SK-N-SH (cell line): ENCODE data around the gene ADRA2B. TPM values are rescaled to one million over a fixed set of nuclear protein-coding genes. Genes with fewer than 3 reads are reported as not detected.

Experiments used
- CTCF ChIA-PET: fragments of 300-600, 350-600 bp; formaldehyde crosslinking; extraction: SDS; loops from one replicate; lab custom pipeline; 2021; lab: Yijun Ruan, JAX
- POLR2A ChIA-PET: fragments of 350-600 bp; sonication (Branson Sonifier 250); formaldehyde crosslinking; extraction: SDS; loops from one replicate; lab custom pipeline; 2020; ENCODE audit warnings: antibody characterized with exemption, inconsistent platforms; lab: Yijun Ruan, JAX
- DNase-seq: peaks from one replicate; pipeline ENCODE4 v3.0.0; 2012
- H2AFZ ChIP-seq: fragments of 200-600 bp; sonication (generic); 2 replicates; pipeline ENCODE4 v1.8.1; 2016; ENCODE audit warnings: antibody characterized with exemption, mild to moderate bottlenecking, low read depth
- H3F3A ChIP-seq: fragments of 200-600 bp; sonication (generic); replicated peaks from 2 replicates; pipeline ENCODE3; 2016; ENCODE audit warnings: antibody characterized with exemption, mild to moderate bottlenecking; ENCODE audit not compliant: insufficient read depth
- H3K27ac ChIP-seq, 2 experiments: fragments of 200-500 bp in 1 of 2; fragments of 200-600 bp in 1 of 2; sonication (Bioruptor generic) in 1 of 2; sonication (generic), shearing (Covaris generic) in 1 of 2; 2 replicates each; pipeline versions ENCODE4 v1.5.1 to v1.6.1; 2014 to 2016; ENCODE audit warnings: low read depth in 2 of 2, inconsistent platforms in 1 of 2, low read length in 1 of 2, mild to moderate bottlenecking in 1 of 2, mixed read lengths in 1 of 2
- H3K27me3 ChIP-seq: fragments of 200-600 bp; sonication (generic), shearing (Covaris generic); 2 replicates; pipeline ENCODE4 v1.6.1; 2016; ENCODE audit warnings: mixed run types; ENCODE audit not compliant: insufficient read depth
- H3K36me3 ChIP-seq, 2 experiments: fragments of 200-500 bp in 1 of 2; fragments of 200-600 bp in 1 of 2; sonication (Bioruptor generic) in 1 of 2; sonication (generic) in 1 of 2; replicated peaks in 1 of 2; 2 replicates each; pipeline versions ENCODE3 to v1.5.1; 2014 to 2016; ENCODE audit warnings: low read length in 1 of 2, mild to moderate bottlenecking in 1 of 2; ENCODE audit not compliant: insufficient read depth in 2 of 2, control insufficient read depth in 1 of 2
- H3K4me1 ChIP-seq, 2 experiments: fragments of 200-500 bp in 1 of 2; fragments of 200-600 bp in 1 of 2; sonication (Bioruptor generic) in 1 of 2; sonication (generic), shearing (Covaris generic) in 1 of 2; 2 replicates each; pipeline versions ENCODE4 v1.5.1 to v1.6.1; 2014 to 2016; ENCODE audit warnings: low read depth in 1 of 2, low read length in 1 of 2, mixed run types in 1 of 2; ENCODE audit not compliant: insufficient read depth in 2 of 2, control insufficient read depth in 1 of 2
- H3K4me2 ChIP-seq: fragments of 200-600 bp; sonication (generic), shearing (Covaris generic); 2 replicates; pipeline ENCODE4 v1.6.1; 2017; ENCODE audit warnings: mixed run types
- H3K4me3 ChIP-seq, 2 experiments: fragments of 200-500 bp in 1 of 2; fragments of 200-600 bp in 1 of 2; sonication (Bioruptor generic) in 1 of 2; sonication (generic), shearing (Covaris generic) in 1 of 2; 2 replicates each; pipeline versions ENCODE4 v1.5.1 to v1.8.1; 2014 to 2016; ENCODE audit warnings: low read depth in 2 of 2, inconsistent platforms in 1 of 2, low read length in 1 of 2, mild to moderate bottlenecking in 1 of 2, mixed read lengths in 1 of 2, moderate library complexity in 1 of 2
- H3K79me2 ChIP-seq: fragments of 200-600 bp; sonication (generic); 2 replicates; pipeline ENCODE4 v1.8.1; 2017; ENCODE audit warnings: mild to moderate bottlenecking; ENCODE audit not compliant: insufficient read depth
- H3K9ac ChIP-seq: fragments of 200-600 bp; sonication (generic); 2 replicates; pipeline ENCODE4 v1.6.1; 2017; ENCODE audit warnings: mixed run types
- H3K9me2 ChIP-seq: fragments of 200-600 bp; sonication (generic); 2 replicates; pipeline ENCODE4 v1.6.1; 2017; ENCODE audit warnings: mixed run types
- H3K9me3 ChIP-seq: fragments of 200-600 bp; sonication (generic); 2 replicates; pipeline ENCODE4 v1.6.1; 2017; ENCODE audit warnings: mixed run types, mild to moderate bottlenecking, moderate library complexity
- H4K20me1 ChIP-seq: fragments of 200-600 bp; sonication (generic); 2 replicates; pipeline ENCODE4 v1.6.1; 2017; ENCODE audit warnings: mild to moderate bottlenecking, mixed run types; ENCODE audit not compliant: insufficient read depth
- CHD2 ChIP-seq: fragments of 150-350 bp; IDR thresholded peaks from 2 replicates; pipeline ENCODE4 v1.6.1; 2018; ENCODE audit warnings: low read length; ENCODE audit not compliant: partially characterized antibody
- EP300 ChIP-seq, 2 experiments: IDR thresholded peaks; 2 replicates each; pipeline versions ENCODE4 v1.4.0 to v1.6.1; 2012; ENCODE audit warnings: borderline replicate concordance in 1 of 2, low read depth in 1 of 2, low read length in 1 of 2
- EZH2phosphoT487 ChIP-seq: fragments of 200-600 bp; sonication (generic); IDR thresholded peaks from 2 replicates; pipeline ENCODE4 v1.6.1; 2017; ENCODE audit warnings: low read depth, mixed run types, mild to moderate bottlenecking, antibody characterized with exemption, moderate library complexity, borderline replicate concordance
- GABPA ChIP-seq: IDR thresholded peaks from 2 replicates; pipeline ENCODE4 v1.4.0; 2012; ENCODE audit warnings: low read depth, mild to moderate bottlenecking
- GATA2 ChIP-seq: sonication (generic); formaldehyde crosslinking; IDR thresholded peaks from 2 replicates; pipeline ENCODE4 v1.5.0; 2020; ENCODE audit warnings: mild to moderate bottlenecking, missing genetic modification reagents
- JUND ChIP-seq: IDR thresholded peaks from 2 replicates; pipeline ENCODE4 v1.4.0; 2012
- MXI1 ChIP-seq: IDR thresholded peaks from 2 replicates; pipeline ENCODE4 v1.6.1; 2012; ENCODE audit warnings: mild to moderate bottlenecking, low read depth, low read length, improper control_type of control experiment
- POLR2AphosphoS5 ChIP-seq: IDR thresholded peaks from 2 replicates; pipeline ENCODE4 v1.6.1; 2012; ENCODE audit warnings: low read depth, low read length
- RCOR1 ChIP-seq: fragments of 150-350 bp; IDR thresholded peaks from 2 replicates; pipeline ENCODE4 v1.6.1; 2017; ENCODE audit warnings: antibody characterized with exemption, low read length
- SIN3A ChIP-seq: IDR thresholded peaks from 2 replicates; pipeline ENCODE4 v1.6.1; 2012; ENCODE audit warnings: low read depth, mild to moderate bottlenecking, low read length, moderate library complexity, borderline replicate concordance
- TAF1 ChIP-seq: IDR thresholded peaks from 2 replicates; pipeline ENCODE4 v1.6.1; 2012; ENCODE audit warnings: low read depth, mild to moderate bottlenecking, low read length, moderate library complexity, borderline replicate concordance
- TCF12 ChIP-seq: IDR thresholded peaks from 2 replicates; pipeline ENCODE4 v1.4.0; 2012
- TEAD4 ChIP-seq: IDR thresholded peaks from 2 replicates; pipeline ENCODE4 v1.4.0; 2012; ENCODE audit warnings: mild to moderate bottlenecking, borderline replicate concordance; ENCODE audit not compliant: insufficient read depth
- WGBS: methylation state at CpG from one replicate; pipeline ENCODE4 v1.1.6; 2017; ENCODE audit warnings: low lambda C conversion rate; 5-methylcytosine and 5-hydroxymethylcytosine counted together
- polyA plus RNA-seq, 3 experiments: library from polyadenylated mRNA; depleted of rRNA; stranded (reverse); fragments of >200 nt; gene quantifications; 2 replicates each; pipeline ENCODE4 v1.2.3, GENCODE V29; 2012
- TF ChIP-seq, protein P1 (sequence below): IDR thresholded peaks from 2 replicates; pipeline ENCODE4 v1.4.0; 2012; ENCODE audit warnings: low read depth, borderline replicate concordance
- TF ChIP-seq, protein P2 (sequence below): IDR thresholded peaks from 2 replicates; pipeline ENCODE4; 2012

The ADRA2B gene
- polyA plus RNA-seq, 1 of the 3 experiments (the other 2 are of a cell fraction) = not detected

DNA sequence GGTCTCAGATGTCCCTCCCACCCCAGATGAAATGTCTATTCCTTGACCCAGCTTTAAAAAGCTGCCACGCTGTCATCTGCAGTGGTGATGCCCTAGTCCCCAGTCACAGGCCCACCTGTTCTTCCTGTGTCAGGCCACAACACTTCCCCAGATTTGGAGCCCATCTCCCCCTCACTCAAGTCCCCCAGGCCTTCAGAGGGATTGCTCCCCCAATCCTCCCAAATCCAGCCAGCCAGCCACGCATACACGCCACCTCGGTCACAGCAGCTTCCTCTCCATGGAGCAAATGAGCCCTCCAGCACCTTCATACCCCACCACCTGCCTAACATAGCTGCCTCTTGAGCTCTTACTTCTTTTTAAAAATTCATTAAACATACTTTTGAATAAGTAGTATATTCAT lies 14.1 kb upstream of the ADRA2B start:
- CTCF ChIA-PET = interaction anchor here (1.2 to 2.6 kb wide), 6 partner anchors 8 to 108 kb away, joined by 3 to 16 read pairs (median 6); partner anchors contain the start of genes ADRA2B and ASTL
- H3K4me3 ChIP-seq = no peak overlapping the region
- H3K36me3 ChIP-seq = no peaks in the 10 kb centered on the region
- no peak for DNase-seq
- H4K20me1 ChIP-seq = no peaks in the 10 kb centered on the region
- TF ChIP-seq CHD2 = no peak
- TF ChIP-seq JUND = no peak
- no peak for TF ChIP-seq EP300 (IDR thresholded peaks at IDR 0.05; ENCODE audit: borderline replicate concordance in 1 of 2, low read depth in 1 of 2, low read length in 1 of 2)
- no peak for TF ChIP-seq RCOR1
- TF ChIP-seq, protein P1, sequence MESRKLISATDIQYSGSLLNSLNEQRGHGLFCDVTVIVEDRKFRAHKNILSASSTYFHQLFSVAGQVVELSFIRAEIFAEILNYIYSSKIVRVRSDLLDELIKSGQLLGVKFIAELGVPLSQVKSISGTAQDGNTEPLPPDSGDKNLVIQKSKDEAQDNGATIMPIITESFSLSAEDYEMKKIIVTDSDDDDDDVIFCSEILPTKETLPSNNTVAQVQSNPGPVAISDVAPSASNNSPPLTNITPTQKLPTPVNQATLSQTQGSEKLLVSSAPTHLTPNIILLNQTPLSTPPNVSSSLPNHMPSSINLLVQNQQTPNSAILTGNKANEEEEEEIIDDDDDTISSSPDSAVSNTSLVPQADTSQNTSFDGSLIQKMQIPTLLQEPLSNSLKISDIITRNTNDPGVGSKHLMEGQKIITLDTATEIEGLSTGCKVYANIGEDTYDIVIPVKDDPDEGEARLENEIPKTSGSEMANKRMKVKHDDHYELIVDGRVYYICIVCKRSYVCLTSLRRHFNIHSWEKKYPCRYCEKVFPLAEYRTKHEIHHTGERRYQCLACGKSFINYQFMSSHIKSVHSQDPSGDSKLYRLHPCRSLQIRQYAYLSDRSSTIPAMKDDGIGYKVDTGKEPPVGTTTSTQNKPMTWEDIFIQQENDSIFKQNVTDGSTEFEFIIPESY = no peak
- TF ChIP-seq MXI1 = no peak
- TF ChIP-seq, protein P2, sequence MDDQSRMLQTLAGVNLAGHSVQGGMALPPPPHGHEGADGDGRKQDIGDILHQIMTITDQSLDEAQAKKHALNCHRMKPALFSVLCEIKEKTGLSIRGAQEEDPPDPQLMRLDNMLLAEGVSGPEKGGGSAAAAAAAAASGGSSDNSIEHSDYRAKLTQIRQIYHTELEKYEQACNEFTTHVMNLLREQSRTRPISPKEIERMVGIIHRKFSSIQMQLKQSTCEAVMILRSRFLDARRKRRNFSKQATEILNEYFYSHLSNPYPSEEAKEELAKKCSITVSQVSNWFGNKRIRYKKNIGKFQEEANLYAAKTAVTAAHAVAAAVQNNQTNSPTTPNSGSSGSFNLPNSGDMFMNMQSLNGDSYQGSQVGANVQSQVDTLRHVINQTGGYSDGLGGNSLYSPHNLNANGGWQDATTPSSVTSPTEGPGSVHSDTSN = no peak
- no peak for TF ChIP-seq GABPA
- TF ChIP-seq TAF1 = no peak
- TF ChIP-seq SIN3A = no peak
- no peak for TF ChIP-seq GATA2
- TF ChIP-seq EZH2phosphoT487 = no peak
- no peak for TF ChIP-seq TEAD4
- TF ChIP-seq, all 33 proteins: peak for 0
- H3K79me2 ChIP-seq = no peaks in the 10 kb centered on the region
- POLR2A ChIA-PET = interaction anchor here (0.6 kb wide), 1 partner anchor 77 kb away, joined by 3 read pairs; no protein-coding TSS in a partner anchor
- no peaks in the 10 kb centered on the region for H3K9me2 ChIP-seq
- no peak overlapping the region for H3K9ac ChIP-seq
- peaks cover 7% of the 10 kb centered on the region; the same call in 1 of the 2 replicates for H3K27me3 ChIP-seq
- no peaks in the 10 kb centered on the region for H3K4me1 ChIP-seq
- no peak overlapping the region for H2AFZ ChIP-seq
- WGBS = 93% methylated on average over 4 of the region's 4 CpGs
- H3K9me3 ChIP-seq = no peaks in the 10 kb centered on the region
- H3F3A ChIP-seq = no peaks in the 10 kb centered on the region
- H3K4me2 ChIP-seq = no peak overlapping the region
- no peak overlapping the region for H3K27ac ChIP-seq

DNA sequence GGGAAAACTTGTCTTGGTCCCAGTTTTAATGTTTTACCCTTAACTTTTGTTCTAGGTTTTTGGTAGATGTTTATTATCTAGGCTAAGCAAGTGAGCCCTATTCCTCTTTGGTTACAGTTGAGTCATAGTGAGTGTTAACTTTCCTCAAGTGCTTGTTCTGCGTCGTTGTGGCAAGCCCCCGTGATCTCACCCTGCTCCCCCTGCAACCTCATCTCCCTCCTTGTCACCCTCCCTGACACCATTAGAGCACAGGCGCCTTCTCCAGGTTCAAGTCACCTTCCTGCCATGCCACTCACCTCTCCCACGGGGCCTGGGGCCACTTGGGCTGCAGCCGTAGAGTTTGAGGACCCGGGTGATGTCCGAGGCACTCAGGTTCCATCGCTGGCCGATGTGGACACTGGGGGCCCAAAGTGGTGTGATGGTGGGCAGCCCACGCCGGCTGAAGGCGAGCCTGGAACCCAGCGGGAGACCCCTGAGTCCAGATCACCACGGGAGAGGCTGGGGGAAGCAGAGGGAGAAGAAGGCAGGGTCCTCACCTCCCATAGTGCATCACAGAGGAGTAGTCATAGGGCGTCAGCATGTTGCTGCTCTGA lies 13.3 kb upstream of the ADRA2B start:
- ChIA-PET POLR2A (no interaction called here), CTCF (interaction anchor here (1.2 to 2.6 kb wide), 5 partner anchors 9 to 107 kb away, joined by 5 to 16 read pairs (median 7); partner anchors contain the start of genes ADRA2B and ASTL)
- Histone ChIP-seq H3K4me2 (no peak overlapping the region), H3K4me1 (no peaks in the 10 kb centered on the region), H3K9me2 (no peaks in the 10 kb centered on the region), H4K20me1 (no peaks in the 10 kb centered on the region), H2AFZ (no peak overlapping the region), H3F3A (no peaks in the 10 kb centered on the region), H3K9ac (no peak overlapping the region), H3K27me3 (peaks cover 6% of the 10 kb centered on the region; the same call in 1 of the 2 replicates), H3K27ac (no peak overlapping the region), H3K79me2 (no peaks in the 10 kb centered on the region), H3K36me3 (no peaks in the 10 kb centered on the region)
- 66% methylated on average over 16 of the region's 16 CpGs for WGBS
- no peak for DNase-seq
- TF ChIP-seq EP300 (IDR thresholded peaks at IDR 0.05; ENCODE audit: borderline replicate concordance in 1 of 2, low read depth in 1 of 2, low read length in 1 of 2) (no peak), POLR2AphosphoS5 (no peak), TCF12 (no peak)
- TF ChIP-seq, all 33 proteins: peak for 0
- Histone ChIP-seq H3K9me3 (no peaks in the 10 kb centered on the region), H3K4me3 (no peak overlapping the region)
